DLD1 (cell line): ENCODE results near the gene NPIPB2.
"Not testable (repeated sequence)": the region's sequence is repeated elsewhere in the genome, so short reads cannot be mapped to it uniquely, and the experiment has no call there.

Source experiments
- in situ Hi-C: cut with HindIII; loops from 2 replicates; pipeline ENCODE4 v1.10.0; 2017; ENCODE audit warnings: low sequenced_read_pairs

Gene NPIPB2

DNA sequence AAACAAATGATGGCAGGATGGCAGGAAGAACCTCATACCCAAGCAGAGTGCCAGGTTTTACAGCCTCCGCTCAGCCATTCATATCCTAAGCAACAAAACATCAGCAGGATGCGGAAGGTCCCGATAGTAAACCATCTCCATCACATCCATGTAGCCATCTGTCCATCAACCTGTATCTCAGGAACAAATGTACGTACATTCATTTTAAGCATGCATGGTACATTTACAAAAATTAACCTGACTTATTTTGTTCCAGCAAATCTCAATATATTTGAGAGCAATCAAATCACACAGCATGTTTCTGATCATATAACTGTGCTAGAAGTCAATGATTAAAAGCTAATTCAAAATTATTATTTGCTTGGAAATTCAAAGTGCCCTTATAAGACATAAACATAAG lies at the start of gene NPIPB2:
TSS of gene NPIPB2 (minus strand) at position 101 of the 400 bp plus-strand sequence. CDS start at position 101, 0 bp downstream.
- in situ Hi-C loops, result not testable (repeated sequence)

DNA sequence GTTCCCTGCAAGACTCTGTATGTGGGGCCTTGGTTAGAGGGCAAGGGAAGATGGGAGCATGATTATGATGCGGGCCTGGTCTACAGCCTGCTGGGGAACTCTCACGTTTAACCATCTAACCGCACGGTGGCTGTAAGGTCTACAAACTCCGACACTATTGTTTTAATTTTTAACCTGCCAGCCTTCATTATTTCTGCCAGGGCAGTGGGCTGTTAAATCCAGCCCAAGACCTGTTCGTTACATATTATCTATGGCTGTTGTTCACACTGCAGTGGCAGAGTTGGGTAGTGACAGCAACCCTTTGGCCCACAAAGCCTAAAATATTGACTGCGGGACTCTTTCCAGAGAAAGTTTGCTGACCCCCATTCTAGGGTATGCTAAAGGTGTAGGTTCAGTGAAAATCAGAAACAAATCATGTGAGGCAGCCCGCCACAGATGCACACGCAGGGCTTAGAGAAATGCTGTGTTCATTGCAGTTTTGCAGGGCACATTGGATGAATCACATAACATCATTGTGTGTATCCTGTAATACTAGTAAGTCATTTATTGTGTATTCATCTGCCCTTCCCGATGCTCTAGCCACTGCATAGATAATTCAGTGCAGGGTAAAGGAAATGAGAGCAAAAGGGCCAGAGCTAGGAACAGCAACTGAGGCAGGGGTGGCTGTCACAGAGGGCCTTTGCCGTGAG lies 49.0 kb upstream of the NPIPB2 start:
- in situ Hi-C loops, result no loop called here

- in situ Hi-C loops, result no loop called here
Observed at GRCh38 chr16:11988258-11988978, 46.6 kb upstream of the NPIPB2 start.

DNA sequence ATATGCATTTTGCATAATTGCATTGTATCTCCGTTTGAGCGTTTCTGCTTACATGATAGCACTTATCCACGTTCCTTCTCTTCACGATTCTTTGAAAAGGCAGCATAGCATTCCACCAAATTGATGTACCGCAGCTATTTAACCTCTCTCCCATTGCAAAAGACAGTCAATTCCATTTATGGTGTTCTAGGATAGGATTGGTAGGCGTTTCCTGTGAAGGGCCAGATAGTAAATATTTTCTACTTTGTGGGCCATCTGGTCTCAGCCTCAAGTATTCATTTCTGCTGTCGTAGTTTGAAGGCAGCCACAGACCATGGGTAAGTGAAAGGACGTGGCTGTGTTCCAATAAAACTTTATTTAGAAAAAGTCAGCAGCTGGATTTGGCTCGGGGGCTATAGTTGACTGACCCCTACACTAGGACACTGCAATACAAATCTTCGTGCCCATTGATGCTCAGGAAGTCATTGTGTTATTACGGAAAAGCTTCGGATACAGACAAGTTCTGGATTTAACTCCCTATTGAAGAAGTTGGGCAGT lies 44.7 kb upstream of the NPIPB2 start:
- in situ Hi-C loops, result no loop called here

DNA sequence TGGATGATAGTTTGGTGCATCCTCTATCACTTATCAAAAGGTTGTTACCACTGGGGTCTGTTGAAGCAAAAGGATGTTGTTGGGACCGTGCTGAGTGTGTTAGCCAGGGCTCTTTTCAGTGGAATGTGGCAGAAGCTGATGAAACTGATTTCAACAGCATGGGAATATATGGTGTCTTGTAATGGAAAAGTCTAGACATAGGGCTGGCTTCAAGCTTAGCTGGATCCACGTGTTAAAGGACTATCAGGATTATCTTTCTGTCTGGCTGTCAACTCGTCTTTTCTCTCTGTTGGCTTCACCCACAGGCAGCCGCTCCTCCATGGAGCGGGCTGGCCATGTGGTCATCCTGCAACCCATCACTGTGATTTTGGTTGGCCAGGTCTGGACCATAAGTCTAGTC lies 43.4 kb upstream of the NPIPB2 start:
- in situ Hi-C loops, result no loop called here

- in situ Hi-C loops, result no loop called here
Observed at GRCh38 chr16:11980136-11980844, 38.4 kb upstream of the NPIPB2 start.

DNA sequence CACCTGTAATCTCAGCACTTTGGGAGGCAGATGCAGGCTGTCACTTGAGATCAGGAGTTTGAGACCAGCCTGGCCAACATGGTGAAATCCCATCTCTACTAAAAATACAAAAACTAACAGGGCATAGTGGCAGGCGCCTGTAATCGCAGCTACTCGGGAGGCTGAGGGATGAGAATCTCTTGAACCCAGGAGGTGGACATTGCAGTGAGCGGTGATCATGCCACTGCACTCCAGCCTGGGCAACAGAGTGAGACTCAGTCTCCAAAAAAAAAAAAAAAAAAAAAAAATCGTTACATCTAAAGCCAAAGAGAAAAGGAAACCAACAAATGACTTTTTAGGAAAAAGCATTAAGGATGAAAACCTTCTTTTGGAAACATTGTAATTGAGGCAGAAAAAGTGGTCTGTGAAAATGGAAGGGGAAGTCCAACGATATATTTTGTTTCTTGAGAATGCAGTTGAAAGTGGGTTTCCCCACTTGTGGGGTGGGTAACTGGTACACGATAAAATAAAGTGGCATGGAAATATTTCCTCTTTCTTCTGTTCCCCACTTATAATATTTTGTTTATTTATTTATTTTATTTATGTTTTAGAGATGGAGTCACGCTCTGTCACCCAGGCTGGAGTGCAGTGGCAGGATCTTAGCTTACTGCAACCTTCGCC lies 37.3 kb upstream of the NPIPB2 start:
- in situ Hi-C loops, result no loop called here

DNA sequence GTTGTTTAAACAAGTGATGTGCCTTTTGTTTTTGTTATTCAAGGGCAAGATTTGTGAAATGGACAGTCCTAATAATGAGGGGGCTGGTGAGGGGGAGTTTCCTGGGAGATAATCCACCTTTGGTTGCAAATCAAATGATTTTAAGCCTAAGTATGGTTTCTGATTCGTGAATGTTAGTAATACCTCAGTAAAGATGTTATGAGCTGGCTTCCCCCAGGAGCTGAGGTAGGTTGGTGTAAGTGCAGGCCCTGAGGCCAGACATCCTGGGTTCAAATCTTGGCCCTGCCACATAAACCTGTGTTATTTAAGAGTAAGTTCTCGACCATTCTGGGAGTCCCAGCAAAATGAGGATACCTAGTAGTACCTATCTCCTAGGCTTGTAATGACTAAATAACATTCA lies 36.2 kb upstream of the NPIPB2 start:
- in situ Hi-C loops, result no loop called here

GRCh38 chr16:11977376-11978041 lies 35.7 kb upstream of the NPIPB2 start:
- in situ Hi-C loops, result no loop called here

GRCh38 chr16:11976850-11977375 lies 35.1 kb upstream of the NPIPB2 start:
- in situ Hi-C loops, result no loop called here

GRCh38 chr16:11973070-11973469 lies 31.2 kb upstream of the NPIPB2 start:
- in situ Hi-C loops, result no loop called here

DNA sequence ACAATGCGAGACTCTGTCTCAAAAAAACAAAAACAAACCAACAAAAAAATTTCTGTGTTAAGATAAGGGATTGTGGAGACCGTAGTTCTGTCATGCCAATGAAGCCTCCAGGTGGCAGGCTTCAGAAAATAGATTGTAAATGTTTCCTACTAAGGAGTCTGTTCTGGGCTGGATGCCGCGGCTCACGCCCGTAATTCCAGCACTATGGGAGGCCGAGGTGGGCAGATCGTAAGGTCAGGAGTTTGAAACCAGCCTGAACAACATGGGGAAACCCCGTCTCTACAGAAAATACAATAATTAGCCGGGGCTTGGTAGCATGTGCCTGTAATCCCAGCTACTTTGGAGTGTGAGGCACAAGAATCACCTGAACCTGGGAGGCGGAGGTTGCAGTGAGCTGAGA lies 30.3 kb upstream of the NPIPB2 start:
- in situ Hi-C loops, result no loop called here

DNA sequence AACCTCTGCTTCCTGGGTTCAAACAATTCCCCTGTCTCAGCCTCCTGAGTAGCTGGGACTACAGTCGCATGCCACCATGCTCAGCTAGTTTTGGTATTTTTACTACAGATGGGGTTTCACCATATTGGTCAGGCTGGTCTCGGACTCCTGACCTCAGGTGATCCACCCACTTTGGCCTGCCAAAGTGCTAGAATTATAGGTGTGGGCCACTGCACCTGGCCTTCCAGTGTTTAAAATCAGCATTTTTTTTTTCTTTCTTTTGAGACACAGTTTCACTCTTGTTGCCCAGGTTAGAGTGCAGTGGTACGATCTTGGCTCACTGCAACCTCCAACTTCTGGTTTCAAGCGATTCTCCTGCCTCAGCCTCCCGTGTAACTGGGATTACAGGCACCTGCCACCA lies 28.4 kb upstream of the NPIPB2 start:
- in situ Hi-C loops, result not testable (repeated sequence)

DNA sequence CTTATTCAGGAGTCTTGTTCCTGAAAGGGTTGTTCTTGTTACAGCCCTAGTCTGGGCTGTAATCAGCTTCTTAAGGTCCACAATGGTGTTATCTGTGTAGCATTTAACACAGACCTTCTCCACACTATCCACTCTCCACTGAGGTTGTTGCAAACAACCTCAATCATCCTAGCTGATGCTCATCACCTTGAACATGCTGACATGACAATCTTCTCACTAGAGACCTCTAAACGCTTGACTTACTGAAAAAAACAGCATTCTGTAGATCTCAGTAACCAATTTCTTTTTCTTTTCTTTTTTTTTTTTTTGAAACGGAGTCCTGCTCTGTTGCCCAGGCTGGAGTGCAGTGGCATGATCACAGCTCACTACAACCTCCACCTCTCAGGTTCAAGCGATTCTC lies 26.7 kb upstream of the NPIPB2 start:
- in situ Hi-C loops, result no loop called here

GRCh38 chr16:11967195-11967911 lies 25.5 kb upstream of the NPIPB2 start:
- in situ Hi-C loops, result no loop called here

- in situ Hi-C loops, result no loop called here
Observed at GRCh38 chr16:11966173-11966572, 24.3 kb upstream of the NPIPB2 start.

DNA sequence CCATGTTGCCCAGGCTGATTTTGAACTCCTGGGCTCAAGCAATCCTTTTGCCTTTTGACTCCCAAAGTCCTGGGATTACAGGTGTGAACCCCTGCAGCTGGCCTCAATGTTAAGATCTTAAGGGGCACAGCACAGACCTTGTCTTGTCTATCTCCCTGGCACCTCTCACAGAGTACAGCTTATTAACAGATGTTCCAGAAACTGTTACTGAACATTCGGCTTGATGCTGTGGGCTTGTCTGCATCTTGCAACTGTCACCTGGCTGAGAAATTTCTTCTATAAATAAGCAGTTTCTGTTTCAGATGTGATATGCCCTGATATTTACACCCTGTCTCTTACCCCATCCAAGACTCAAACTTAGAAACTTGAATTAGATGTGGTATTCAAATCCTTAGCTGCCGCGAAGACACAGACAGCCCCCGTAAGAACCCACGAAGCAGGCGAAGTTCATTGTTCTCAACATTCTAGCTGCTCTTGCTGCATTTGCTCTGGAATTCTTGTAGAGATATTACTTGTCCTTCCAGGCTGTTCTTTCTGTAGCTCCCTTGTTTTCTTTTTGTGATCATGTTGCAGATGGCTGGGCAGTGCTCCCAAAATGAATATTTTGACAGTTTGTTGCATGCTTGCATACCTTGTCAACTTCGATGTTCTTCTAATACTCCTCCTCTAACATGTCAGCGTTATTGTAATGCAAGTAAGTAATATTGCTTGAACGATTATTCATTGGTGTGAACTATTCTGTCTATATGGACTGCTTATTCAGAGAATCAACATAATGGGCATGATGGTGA lies 23.1 kb upstream of the NPIPB2 start, which contains the start of gene TNFRSF17:
TSS of gene TNFRSF17 (plus strand) at position 450 of the 791 bp plus-strand sequence. CDS start at position 565, 115 bp downstream.
- in situ Hi-C loops, result no loop called here

DNA sequence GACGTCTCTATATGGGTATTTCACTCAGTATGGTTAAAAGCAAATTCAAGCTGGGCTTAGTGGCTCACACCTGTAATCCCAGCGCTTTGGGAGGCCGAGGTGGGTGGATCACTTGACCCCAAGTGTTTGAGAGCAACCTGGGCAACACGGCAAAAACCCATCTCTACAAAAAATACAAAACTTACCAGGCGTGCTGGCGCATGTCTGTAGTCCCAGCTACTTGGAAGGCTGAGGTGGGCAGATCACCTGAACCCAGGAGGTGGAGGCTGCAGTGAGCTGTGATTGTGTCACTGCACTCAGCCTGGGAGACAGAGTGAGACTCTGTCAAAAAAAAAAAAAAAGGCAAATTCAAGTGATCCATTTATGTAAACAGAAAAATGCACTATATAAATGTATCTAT lies 21.9 kb upstream of the NPIPB2 start:
- in situ Hi-C loops, result no loop called here

GRCh38 chr16:11962978-11963377 lies 21.1 kb upstream of the NPIPB2 start:
- in situ Hi-C loops, result not testable (repeated sequence)
